Kasumi-1 (cell line): ENCODE data around the gene ZNF786.
"Not testable (repeated sequence)": the region's sequence is repeated elsewhere in the genome, so short reads cannot be mapped to it uniquely, and the experiment has no call there.

Source experiments
- DNase-seq, 2 experiments: peaks; one replicate each; lab custom pipeline; 2025; lab: John Stamatoyannopoulos, UW

ZNF786 gene, protein sequence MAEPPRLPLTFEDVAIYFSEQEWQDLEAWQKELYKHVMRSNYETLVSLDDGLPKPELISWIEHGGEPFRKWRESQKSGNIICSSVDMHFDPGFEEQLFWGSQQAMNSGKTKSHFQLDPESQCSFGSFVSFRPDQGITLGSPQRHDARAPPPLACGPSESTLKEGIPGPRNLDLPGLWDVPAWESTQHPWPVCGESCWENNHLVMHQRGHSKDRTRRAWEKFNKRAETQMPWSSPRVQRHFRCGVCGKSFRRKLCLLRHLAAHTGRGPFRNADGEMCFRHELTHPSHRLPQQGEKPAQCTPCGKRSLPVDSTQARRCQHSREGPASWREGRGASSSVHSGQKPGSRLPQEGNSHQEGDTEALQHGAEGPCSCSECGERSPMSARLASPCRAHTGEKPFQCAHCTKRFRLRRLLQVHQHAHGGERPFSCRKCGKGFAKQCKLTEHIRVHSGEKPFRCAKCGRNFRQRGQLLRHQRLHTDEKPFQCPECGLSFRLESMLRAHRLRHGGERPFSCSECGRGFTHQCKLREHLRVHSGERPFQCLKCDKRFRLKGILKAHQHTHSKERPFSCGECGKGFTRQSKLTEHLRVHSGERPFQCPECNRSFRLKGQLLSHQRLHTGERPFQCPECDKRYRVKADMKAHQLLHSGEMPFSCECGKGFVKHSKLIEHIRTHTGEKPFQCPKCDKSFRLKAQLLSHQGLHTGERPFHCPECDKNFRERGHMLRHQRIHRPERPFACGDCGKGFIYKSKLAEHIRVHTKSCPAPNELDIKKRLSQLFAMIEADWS

DNA sequence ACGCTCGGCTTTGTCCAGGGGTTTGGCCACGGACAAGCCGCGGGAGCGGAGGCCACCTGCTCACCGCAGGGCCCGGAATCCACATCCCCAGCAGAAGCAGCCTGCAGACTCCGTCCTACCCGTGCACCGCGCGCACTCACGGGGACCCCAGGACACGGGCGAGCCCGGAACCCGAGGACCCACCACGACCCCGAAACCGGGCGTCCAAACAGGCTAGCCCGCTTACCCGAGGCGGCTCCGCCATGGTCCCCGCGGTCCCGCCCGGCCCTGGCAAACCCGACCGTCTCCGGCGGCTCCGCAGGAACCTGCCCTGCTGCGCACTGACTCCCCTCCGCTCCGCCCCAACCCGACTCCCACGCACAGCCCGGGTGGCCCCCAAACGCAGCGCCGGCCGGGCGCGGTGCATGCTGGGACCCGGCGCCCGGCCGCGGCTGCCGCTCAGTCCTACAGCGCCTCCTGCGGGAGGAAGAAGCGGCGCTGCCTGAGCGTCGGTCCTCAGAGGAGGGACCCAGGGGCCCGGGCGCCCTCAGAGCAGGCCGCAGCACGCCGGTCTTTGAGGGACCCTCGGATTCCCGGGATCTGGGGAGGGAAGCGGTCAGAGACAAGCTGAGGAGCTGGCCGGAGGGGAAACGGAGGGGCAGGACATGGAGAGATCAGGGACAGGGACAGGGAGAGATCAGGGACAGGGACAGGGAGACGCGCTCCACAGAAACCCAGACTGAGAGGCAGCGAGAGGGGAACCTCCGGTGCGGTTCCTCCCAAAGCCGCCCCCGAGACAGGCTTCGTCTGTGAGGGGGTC, at the start of gene ZNF786:
TSS of gene ZNF786 (minus strand) at position 322 of the 799 bp plus-strand sequence. CDS start at position 244, 78 bp downstream.
- DNase-seq, result peak; percentile 85 to 90

DNA sequence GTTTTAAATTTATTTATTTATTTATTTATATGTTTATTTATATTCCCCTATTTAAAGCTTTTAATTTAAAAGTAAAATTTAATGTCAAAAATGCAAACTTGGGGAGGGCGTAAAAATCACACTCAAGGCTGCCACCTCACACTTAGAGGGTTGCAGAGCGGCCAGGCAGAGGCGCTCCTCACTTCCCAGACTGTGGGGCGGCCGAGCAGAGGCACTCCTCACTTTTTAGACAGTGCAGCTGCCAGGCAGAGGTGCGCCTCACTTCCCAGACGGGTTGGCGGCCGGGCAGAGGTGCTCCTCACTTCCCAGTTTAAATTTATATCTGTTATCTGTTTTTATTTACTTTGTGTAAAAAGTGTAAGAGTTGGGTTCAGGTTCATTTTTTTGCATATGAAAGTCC, 45.6 kb upstream of the ZNF786 start:
- DNase-seq, result no peak

DNA sequence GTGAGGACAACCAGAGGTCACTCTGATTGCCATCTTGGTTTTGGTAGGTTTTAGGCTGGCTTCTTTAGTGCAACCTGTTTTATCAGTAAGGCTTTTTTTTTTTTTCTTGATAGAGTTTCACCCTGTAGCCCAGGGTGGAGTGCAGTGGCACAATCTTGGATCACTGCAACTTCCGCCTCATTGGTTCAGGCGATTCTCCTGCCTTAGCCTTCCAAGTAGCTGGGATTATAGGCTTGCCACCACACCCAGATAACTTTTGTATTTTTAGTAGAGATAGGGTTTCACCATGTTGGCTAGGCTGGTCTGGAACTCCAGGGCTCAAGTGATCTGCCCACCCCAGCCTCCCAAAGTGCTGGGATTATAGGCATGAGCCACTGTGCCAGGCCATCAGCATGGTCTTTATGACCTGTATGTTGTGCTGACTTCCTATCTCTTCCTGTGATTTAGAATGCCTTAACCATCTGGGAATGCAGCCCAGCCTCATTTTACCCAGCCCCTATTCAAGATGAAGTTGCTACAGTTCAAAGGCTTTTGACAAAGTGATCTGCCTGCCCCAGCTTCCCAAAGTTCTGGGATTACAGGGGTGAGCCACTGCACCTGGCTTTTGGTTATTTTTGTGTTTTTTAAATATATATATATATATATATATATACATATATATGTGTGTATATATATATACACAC, 42.7 kb upstream of the ZNF786 start:
- no peak for DNase-seq

DNA sequence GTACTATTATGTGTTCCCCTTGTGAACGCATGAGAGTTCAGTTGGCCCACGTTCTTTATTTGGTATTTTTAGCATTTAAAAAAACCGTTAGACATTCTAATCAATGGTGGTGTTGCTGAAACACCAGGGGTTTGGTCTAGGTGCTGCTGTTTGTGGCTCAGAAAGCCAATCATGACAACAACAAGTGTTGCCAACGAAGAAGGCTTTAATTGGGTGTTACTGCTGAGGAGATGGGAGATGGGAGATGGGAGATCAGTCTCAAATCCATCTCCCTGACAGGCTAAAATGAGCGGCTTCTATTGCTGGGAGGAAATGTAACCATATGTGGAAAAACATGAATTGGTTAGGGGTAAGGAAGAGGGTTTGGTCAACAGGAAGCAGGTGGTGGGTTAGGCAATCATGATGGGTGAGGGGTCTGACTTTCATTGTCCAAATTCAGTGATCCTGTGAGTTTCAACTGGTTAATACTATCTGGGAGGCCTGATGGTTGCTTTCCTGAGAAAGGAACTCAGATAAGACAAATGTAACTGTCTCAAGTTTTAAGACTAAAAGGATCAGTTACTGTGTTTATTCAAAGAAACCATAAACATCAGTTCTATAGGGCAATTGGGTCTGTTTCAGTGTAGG, 40.2 kb upstream of the ZNF786 start:
- DNase-seq, result no peak

DNA sequence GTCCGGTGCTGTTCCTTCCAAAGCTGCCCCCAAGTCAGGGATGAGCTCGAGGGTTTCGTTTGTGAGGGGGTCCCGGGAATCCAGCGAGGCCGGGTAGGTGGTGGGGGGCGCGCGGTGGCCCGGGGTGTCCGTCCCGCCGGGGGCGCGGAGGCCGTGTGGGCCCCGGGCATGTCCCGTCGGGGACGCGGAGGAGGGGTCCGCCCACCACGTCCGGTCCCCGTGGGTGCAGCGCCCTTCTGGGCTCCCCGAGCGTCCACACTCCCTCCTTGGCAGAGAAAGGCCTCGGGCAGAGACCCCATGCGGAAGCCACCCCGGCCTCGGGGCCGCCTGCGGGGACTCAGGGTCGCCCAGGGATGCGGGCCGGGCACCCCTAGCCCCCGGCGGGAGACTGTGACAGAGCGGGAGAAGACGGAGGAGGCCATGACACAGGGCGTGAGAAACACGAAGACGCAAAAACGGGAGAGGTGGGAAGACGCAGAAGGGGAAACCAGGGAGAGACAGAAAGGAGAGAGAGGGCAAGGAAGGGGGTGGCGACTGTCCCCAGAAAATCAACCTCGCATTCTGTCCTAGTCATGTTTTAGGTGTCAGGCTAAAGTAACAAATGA, 36.2 kb upstream of the ZNF786 start:
- DNase-seq, result peak; percentile 40 to 70

DNA sequence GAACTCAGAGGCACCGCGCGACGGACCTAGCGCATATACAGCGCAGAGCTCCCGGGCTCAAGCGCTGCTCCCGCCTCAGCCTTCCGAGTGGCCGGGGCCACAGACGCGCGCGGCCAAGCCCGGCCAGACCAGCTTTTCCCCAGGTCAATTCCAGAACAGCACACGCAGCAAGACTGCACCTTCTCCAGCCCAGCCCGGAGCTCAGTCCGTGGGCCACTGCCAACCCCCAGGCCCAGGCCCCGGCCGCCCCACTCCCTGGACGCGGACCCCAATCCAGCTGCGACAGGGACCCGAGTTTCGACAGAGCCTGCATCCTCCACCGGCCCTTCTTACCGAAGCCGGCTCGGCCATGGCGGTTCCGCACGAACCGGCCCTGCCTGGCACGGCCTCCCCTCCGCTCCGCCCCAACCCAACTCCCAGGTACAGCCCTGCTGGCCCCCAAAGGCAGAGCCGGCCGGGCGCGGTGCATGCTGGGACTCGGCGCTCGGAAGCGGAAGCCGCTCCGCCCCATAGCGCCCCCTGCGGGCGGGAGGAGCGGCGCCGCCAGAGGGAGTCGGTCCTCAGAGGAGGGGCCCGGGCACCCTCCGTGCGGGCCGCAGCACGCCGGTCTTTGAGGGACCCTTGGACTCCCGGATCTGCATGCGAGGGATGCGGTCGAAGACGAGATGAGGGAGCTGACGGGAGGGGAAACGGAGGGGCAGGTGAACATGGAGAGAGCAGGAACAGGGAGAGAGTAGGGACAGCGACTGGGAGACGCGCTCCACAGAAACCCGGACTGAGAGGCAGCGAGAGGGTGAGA, 35.5 kb upstream of the ZNF786 start, which contains the start of gene ZNF425:
TSS of gene ZNF425 (minus strand) at position 462 of the 799 bp plus-strand sequence. CDS start at position 351, 111 bp downstream.
- peak; percentile 75 to 79 for DNase-seq

DNA sequence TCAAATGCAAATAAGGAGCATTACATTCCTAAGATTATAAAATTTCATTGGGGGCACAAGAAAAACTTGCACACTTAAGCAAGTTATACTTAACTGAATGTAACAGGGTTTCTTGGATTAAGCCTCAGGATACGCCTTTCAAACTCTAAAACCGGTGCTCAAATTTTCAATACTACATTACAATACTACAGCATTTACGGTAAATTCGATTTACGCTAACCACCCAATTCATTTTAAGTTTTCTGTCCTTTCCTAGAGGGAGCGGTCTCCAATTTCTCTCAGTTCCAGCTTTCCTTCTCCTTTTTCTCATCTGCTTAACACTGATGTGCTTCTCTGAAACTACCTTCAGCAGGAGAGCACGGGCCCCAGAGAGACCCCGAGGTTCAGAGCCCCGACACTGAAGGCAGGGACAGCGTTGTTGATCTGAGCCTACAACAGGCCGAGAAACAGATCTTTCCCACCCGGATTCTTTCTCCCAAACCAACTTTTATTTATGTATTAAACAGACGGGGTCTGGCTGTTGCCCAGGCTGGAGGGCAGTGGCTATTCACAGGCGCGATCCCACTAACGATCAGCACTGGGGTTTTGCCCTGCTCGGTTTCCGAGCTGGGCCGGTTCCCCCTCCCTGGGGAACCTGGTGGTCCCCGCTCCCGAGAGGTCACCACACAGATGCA, 34.8 kb upstream of the ZNF786 start:
- peak; percentile 35 to 58 for DNase-seq

DNA sequence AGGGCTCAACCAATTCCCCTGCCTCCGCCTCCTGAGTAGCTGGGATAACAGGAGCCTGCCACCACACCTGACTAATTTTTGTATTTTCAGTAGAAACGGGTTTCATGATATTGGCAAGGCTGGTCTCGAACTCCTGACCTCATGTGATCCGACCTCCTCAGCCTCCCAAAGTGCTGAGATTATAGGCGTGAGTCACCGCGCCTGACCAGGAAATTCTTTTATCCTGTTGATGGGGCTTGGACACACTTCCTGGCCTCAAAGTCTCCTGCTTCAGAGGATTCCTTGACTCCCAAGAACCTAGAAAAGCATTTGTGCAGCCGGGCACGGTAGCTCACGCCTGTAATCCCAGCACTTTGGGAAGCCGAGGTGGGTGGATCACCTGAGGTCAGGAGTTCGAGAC, 19.5 kb upstream of the ZNF786 start:
- no peak for DNase-seq

DNA sequence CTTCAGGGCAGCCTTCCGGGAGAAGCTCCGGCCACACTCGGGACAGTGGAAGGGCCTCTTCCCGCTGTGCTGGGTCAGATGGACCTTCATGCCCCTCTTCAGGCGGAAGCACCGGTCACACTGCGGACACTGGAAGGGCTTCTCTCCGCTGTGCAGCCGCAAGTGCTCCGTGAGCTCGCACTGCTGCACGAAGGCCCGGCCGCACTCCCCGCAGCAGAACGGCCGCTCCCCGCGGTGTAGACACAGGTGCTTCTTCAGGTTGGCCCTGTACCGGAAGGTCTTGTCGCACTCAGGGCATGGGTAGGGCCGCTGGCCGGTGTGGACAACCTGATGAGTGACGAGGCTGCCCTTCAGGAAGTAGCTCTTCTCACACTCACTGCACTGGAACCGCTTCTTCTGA, 14.2 kb upstream of the ZNF786 start:
- no peak for DNase-seq

DNA sequence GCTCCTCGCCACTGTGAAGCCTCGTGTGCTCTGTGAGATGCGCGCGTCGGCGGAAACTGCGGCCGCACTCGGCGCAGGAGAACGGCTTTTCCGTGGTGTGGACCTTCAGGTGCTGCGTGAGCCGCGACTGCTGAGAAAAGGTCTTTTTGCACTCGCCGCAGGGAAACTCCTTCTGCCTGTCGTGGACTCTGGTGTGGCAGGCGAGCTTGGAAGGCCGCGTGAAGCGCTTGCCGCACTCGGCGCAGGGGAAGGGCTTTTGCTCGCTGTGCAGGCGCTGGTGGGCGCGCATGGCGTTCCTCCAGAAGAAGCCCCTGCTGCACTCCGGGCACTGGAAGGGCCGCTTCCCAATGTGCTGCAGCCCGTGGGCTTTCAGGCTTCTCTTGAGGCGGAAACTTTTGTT, 13.7 kb upstream of the ZNF786 start:
- DNase-seq, result no peak

DNA sequence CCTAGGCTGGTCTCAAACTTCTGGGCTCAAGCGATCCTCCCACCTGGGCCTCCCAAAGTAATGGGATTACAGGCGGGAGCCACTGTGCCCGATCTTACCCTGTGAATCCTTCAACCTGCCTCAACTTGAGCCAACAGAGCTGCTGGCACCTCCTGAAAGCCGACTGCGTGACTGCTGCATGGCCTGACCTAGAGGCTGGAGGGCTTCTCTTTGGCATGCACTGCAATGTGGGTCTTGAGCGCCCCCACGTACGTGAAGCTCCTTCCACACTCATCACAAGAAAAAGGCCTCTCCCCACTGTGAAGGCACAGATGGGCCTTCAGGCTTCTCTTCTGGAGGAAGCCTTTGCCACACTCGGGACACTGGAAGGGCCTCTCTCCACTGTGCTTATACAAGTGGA, 12.9 kb upstream of the ZNF786 start:
- DNase-seq, result no peak

DNA sequence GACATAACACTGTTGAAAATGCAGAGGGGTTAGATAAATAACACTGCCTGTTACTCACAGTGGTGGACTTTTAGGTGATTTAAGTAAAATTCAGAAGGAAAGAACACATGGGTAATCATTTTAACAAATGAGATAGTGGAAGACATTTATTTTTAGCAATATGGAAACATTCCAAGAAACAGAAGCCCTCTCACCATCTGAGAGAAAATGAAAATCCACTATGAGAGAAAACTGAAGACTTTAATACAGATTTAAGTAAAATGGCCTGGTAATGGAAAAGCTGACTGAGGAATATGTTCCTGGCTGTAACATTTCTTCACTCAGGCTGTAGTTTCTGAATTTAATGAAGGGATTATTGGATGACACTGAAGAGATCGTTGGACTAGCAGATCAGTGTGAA, 12.1 kb upstream of the ZNF786 start:
- DNase-seq, result no peak

DNA sequence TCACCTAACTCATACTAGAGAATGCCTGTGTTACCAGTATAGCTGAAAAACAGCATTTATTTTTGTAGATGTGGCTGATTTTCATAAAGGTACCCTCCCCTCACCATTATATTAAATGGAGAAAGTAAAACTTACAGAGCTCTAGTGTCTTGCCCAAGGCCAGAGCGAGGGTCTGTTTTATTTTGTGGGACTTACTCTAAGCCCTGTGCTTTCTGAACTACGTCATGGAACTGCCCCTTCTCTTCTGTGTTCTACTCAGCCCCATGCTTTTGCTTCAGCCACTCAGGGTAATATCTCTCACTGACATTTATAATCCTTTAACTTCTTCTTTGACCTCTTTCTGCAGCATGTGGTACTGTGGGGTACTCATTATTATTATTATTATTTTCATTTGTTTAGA, 10.3 kb upstream of the ZNF786 start:
- DNase-seq, result no peak

DNA sequence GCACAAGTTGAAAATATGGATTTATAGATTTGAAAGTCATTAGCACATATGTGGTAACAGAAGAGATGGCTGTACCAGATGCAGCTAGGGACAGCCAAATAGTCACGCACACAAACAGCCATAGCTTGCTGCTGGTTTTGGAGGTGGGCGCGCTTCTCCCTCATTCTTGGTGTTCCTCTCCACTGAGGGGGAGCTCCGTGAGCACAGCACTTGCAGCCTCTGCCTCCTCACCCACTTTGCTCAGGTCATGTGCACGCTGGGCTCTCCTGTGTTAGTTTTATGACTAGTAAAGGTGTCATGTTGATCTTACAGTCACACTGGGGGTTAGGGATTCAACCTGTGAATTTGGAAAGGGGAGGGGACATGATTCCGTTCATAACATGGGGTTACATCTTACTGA, 8.5 kb upstream of the ZNF786 start:
- DNase-seq, result no peak

DNA sequence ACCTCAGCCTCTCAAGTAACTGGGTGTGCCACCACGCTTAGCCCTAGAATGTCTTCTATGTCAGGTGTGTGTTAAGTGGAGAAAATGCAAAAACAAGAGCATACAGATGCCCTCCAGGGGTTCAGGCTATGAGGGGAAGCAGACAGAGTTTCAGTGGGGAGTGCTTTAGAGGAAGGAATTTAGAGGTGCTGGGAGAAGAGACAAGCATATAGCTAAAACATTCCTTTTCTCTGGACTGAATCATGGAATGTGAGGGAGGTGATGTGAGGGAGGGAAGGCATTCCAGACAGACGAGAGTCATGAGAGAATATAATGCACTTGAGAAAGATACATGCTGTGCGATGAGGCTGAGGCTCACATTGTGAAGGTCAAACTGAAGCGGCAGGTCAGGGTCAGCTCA, 6.6 kb upstream of the ZNF786 start:
- no peak for DNase-seq

DNA sequence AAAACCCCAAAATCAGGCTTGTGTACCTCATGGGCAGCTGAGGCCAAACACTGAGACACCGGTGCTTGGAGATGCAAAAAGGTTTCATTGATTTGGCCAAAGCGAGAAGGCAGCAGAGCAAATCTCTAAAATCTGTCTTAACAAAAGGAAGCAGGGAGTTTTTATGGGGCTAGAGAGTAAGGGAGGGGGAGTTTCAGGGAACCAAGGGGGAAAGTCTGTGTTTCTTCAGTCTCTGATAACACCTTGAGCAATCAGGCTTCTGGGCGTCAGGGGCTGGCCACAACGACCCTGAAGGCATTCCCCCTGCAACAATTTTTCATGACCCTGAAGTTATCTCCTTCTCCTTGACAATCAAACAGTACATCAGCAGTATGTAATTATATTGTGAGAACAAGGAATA, 2.7 kb upstream of the ZNF786 start:
- no peak for DNase-seq

DNA sequence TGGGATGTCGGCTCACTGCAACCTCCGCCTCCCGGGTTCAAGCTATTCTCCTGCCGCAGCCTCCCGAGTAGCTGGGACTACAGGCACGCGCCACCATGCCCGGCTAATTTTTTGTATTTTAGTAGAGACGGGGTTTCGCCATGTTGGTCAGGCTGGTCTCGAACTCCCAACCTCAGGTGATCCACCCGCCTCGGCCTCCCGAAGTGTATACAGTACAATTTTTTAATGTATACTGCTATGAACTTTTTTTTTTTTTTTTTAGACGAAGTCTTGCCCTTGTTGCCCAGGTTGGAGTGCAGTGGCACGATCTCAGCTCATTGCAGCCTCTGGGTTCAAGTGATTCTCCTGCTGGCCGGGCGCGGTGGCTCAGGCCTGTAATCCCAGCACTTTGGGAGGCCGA, 1.7 kb upstream of the ZNF786 start:
- not testable (repeated sequence) for DNase-seq

DNA sequence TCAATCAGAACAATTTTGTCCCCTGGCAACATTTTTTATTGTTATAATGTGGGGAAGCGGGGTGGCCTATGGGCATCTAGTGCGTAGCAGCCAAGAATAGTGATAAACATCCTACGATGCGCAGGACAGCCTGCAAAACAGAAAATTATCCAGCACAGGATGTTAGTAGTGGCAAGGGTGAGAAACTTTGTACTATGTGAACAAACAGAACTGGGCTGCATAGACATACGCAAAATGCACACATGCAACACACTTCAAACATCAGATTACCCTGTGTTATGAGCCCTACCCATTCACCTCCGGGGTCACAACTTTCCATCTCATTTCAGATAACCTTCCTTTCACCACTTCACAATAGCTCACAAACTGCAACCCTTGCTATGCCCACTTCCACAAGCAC, 3.1 kb downstream of the ZNF786 start:
- no peak for DNase-seq

DNA sequence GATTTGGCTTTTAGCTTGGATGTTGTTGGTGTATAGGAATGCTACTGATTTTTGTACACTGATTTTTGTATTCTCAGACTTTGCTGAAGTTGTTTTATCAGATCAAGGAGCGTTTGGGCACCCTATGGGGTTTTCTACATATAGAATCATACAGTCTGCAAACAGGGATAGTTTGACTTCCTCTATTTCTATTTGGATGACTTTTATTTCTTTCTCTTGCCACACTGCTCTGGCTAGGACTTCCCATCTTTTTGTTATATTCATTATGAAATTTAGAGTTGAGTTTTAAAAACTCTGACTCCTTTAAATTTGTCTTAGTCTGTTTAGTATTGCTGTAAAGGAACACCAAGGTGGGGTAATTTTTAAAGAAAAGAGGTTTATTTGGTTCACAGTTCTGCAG, 4.7 kb downstream of the ZNF786 start:
- peak in 1 of 2 experiments; percentile 16 for DNase-seq
